Spleen (tissue), 7 donors: ENCODE measurements around the gene CDK1.

Experiments
- POLR2A ChIP-seq, 3 donors: fragments of 450-650 bp; IDR thresholded peaks; one replicate each; pipeline ENCODE4 v1.5.1; 2017; ENCODE audit warnings: antibody characterized with exemption in 3 of 3, mild to moderate bottlenecking in 1 of 3
- TF ChIP-seq, protein P1 (sequence below), 11 experiments: fragments of 200-600 bp in 7 of 11; fragments of 450-650 bp in 4 of 11; sonication (generic) in 4 of 11; IDR thresholded peaks in 8 of 11; conservative IDR thresholded peaks in 3 of 11; 1 replicate in 7 of 11; 2 replicates in 4 of 11; pipeline versions ENCODE4 v1.4.0 to v1.8.0; 2016 to 2021; ENCODE audit warnings: antibody characterized with exemption in 11 of 11, inconsistent platforms in 4 of 11, mild to moderate bottlenecking in 1 of 11
- donor health status: DM: no; HTN: no; CAD: no; lungs with moderate emphysema.
- donor health status: DM: no; HTN: no; CAD: no.
- donor health status: DM: no; HTN: no; CAD: no.

GRCh38 chr10:60753152-60753551, 25.1 kb upstream of the CDK1 start:
- TF ChIP-seq, protein P1, sequence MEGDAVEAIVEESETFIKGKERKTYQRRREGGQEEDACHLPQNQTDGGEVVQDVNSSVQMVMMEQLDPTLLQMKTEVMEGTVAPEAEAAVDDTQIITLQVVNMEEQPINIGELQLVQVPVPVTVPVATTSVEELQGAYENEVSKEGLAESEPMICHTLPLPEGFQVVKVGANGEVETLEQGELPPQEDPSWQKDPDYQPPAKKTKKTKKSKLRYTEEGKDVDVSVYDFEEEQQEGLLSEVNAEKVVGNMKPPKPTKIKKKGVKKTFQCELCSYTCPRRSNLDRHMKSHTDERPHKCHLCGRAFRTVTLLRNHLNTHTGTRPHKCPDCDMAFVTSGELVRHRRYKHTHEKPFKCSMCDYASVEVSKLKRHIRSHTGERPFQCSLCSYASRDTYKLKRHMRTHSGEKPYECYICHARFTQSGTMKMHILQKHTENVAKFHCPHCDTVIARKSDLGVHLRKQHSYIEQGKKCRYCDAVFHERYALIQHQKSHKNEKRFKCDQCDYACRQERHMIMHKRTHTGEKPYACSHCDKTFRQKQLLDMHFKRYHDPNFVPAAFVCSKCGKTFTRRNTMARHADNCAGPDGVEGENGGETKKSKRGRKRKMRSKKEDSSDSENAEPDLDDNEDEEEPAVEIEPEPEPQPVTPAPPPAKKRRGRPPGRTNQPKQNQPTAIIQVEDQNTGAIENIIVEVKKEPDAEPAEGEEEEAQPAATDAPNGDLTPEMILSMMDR (IDR thresholded peaks at IDR 0.05 in 8 of 11, conservative IDR thresholded peaks at IDR 0.05 in 3 of 11): no peak
- TF ChIP-seq POLR2A (IDR thresholded peaks at IDR 0.05): no peak
